Stomach (tissue), 4 donors: Measurements from ENCODE around the gene BAG3.

Experiments used
- POLR2A ChIP-seq, 4 donors: fragments of 450-650 bp; IDR thresholded peaks; one replicate each; pipeline ENCODE4 v1.6.1; 2016; ENCODE audit warnings: antibody characterized with exemption in 4 of 4, control low read depth in 2 of 4, mild to moderate bottlenecking in 1 of 4, moderate library complexity in 1 of 4
- TF ChIP-seq, protein P1 (sequence below), 7 experiments: fragments of 450-650 bp in 4 of 7; fragments of 200-600 bp in 3 of 7; sonication (generic) in 3 of 7; IDR thresholded peaks; one replicate each; pipeline ENCODE4 v1.5.1; 2016 to 2019; ENCODE audit warnings: antibody characterized with exemption in 7 of 7, control low read depth in 2 of 7, mild to moderate bottlenecking in 1 of 7

DNA sequence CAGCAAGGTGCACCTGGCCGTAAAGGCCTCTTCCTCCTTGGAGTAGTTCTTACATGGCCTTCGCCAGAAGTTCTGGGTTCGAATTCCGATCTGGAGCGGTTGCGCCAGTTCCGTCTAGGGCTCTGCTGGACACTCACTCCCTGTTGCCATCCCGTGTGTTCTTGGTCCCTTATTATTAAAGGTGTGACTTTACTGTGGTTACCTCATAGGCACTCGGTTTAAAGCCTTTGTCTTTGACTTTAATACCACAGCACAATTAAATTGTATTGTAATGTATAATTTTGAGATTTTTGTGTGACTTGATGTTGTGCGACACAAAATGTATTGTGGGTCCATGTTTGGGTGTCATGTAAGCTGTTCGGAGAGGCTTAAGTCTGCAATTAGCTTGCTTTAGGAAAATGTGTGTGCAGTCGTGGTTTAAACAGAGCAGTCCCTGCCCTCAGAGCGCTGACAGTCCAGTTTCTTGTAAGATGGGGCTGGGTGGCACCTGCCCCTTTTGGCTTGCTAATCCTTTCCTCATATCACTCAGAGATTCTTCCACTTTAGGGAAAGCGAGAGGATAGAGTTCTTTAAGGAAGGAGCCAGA is 75.6 kb downstream of the BAG3 start:
- TF ChIP-seq, protein P1, sequence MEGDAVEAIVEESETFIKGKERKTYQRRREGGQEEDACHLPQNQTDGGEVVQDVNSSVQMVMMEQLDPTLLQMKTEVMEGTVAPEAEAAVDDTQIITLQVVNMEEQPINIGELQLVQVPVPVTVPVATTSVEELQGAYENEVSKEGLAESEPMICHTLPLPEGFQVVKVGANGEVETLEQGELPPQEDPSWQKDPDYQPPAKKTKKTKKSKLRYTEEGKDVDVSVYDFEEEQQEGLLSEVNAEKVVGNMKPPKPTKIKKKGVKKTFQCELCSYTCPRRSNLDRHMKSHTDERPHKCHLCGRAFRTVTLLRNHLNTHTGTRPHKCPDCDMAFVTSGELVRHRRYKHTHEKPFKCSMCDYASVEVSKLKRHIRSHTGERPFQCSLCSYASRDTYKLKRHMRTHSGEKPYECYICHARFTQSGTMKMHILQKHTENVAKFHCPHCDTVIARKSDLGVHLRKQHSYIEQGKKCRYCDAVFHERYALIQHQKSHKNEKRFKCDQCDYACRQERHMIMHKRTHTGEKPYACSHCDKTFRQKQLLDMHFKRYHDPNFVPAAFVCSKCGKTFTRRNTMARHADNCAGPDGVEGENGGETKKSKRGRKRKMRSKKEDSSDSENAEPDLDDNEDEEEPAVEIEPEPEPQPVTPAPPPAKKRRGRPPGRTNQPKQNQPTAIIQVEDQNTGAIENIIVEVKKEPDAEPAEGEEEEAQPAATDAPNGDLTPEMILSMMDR (IDR thresholded peaks at IDR 0.05), result no peak
- TF ChIP-seq POLR2A (IDR thresholded peaks at IDR 0.05), result no peak
